GM18870 (cell line): ENCODE results near the gene GOLGA6L26.
"Not testable (repeated sequence)": the region's sequence is repeated elsewhere in the genome, so short reads cannot be mapped to it uniquely, and the experiment has no call there.

Experiments
- ATAC-seq: cut with Tn5 transposase; IDR thresholded peaks from one replicate; pipeline ENCODE4 v1.9.1; 2021; ENCODE audit warnings: moderate library complexity; ENCODE audit not compliant: unreplicated experiment

GOLGA6L26 gene

DNA sequence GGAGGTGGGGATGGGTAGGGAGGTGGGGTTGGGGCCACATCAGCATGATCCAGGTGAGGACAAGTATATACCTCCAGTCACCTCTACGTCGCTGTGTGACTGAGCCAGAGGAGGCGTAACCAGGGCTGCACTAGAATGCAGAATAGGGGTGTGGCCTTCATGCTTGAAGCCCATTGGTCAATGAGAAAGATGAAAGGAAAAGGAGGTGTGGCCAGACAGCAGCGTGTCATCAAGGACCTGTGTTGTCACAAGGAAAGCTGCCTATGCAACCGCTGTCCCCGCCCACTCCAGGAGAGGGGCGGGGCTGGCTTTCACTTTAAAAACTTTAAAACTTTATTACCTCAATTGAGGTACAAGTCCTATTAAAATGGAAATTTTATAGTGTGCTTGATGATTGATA lies at the start of gene GOLGA6L26:
Gene GOLGA6L26 (minus strand): TSS at position 101 of the 400 bp plus-strand sequence. CDS start 61 bp downstream, at position 40.
- not testable (repeated sequence) for ATAC-seq

DNA sequence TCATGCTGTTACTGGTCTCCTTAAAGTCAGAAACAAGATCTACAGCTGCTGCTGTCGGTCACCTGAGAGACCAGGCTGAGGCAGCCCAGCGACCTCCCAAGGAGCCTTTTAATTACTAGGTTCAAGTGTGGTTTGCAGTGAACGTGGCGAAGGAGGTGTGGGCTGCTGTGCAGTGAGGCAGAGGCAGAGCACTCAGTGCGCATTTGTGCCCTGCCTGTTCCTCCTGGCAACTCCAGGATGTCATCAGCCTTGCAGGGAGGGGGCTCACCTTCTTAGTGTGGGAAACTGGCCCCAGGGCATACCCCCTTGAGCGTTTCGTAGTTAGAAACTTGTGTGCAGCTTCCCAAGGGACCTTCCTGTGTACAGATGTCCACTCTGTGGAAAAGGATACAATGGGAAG lies 47.2 kb upstream of the GOLGA6L26 start:
- not testable (repeated sequence) for ATAC-seq

DNA sequence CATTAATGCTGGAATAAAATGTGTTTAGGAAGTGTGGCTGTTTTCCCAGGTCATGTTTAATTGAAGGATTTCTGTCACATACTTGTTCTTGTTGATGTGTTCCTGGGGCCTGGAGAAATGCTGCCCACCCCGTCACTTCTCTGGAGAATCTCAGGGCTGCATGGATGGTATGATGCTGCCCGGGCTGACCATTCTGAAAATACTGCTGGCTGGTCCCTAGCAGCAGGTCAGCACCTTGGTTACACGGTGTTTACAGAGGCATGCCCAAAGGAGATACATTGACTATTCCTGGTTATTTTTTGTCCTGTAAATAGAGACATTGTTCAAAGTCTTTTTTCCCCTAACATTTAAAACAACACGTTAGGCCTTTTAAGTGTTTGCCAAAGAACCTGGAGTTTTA lies 46.7 kb upstream of the GOLGA6L26 start:
- not testable (repeated sequence) for ATAC-seq

DNA sequence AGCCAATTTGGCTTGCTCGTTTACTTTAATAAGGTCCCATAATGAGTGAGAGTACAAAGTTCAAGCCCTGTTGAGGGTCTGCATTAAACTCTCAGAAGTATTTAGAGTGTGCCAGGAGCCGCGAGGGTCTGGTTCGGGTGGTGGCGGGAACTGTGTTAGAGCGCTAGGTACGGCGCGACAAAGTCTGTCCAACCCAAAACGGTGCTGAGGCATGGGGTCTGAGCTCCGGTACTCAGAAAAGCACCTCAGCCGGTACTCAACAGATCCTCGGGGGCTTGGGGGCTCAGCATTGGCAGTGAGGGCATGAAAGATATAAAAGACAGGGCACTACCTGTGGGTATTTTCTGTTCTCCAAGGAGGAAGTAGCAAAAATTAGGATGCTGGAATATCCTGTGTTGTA lies 45.0 kb upstream of the GOLGA6L26 start:
- ATAC-seq = not testable (repeated sequence)

GRCh38 chr15:23374226-23374625 lies 40.2 kb upstream of the GOLGA6L26 start:
- ATAC-seq = not testable (repeated sequence)

DNA sequence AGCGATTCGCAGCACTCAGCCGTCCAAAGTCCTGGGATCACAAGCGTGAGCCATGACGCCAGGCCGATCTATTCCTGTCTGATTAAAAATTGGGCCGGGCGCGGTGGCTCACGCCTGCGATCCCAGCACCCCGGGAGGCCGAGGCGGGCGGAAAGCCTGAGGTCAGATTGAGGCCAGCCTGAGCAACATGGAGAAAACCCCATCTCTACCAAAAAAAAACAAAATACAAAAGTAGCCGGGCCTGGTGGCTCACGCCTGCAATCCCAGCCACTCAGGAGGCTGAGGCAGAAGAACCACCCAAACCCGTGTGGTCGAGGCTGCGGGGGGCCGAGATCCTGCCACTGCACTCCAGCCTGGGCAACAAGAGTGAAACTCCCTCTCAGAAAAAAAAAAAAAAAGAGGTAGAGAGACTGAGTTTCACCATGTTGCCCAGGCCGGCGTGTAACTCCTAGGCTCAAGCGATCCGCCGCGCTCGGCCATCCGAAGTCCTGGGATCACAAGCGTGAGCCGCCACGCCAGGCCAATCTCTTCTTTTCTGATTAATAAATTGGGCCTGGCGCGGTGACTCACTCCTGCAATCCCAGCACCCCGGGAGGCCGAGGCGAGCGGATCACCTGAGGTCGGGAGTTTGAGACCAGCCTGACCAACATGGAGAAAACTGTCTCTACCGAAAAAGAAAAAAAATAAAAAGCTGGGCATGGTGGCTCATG lies 39.0 kb upstream of the GOLGA6L26 start:
- ATAC-seq = not testable (repeated sequence)

DNA sequence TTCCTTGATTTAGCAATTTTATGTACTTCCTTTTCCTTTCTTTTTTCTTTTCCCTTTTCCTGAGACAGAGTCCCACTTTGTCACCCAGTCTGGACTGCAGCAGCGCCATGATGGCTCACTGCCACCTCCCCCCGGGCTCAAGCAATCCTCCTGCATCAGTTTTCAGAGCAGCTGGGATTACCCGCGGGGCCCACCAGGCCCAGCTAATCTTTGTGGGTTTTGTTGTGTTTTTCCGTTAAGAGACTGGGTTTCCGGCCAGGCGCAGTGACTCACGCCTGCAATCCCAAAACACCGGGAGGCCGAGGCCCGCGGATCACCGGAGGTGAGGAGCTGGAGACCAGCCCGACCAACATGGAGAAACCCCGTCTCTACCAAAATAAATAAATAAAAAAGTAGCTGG lies 38.3 kb upstream of the GOLGA6L26 start:
- ATAC-seq = no peak

- ATAC-seq = not testable (repeated sequence)
Measured at GRCh38 chr15:23371868-23372267, 37.9 kb upstream of the GOLGA6L26 start.

- not testable (repeated sequence) for ATAC-seq
Measured at GRCh38 chr15:23371134-23371533, 37.1 kb upstream of the GOLGA6L26 start.

- no peak for ATAC-seq
Measured at GRCh38 chr15:23370578-23370977, 36.6 kb upstream of the GOLGA6L26 start.

DNA sequence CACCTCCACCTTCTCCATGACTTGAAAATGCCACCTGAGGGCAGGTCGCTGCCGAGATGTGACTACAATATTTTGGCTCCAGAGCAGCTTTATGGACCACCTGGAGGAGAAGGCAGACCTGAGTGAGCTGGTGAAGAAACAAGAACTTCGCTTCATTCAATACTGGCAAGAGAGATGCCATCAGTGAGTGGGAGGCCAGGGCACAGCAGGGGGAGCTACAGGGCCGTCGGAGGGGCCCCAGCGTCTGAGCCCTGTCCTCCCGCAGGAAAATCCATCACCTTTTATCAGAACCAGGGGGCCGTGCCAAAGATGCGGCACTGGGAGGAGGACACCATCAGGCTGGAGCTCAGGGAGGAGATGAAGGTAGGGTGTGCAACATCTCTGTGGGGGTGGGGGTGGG lies 30.3 kb upstream of the GOLGA6L26 start:
- ATAC-seq = not testable (repeated sequence)

DNA sequence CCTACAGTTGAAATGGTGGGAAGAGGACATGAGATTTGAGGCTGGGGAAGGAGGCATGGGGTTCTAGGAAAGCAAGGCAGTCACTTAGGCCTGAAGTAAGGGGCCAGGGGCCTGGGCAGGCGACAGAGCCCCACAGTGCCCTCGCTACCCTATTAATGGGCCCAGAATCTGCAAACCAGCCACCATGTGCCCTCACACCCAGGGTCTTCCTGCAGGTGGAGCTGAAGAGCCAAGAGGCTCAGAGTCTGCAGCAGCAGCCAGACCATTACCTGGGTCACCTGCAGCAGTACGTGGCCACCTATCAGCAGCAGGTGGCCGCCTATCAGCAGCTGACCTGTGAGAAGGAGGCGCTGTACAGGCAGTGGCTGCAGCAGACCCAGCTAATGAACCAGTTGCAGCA lies 28.6 kb upstream of the GOLGA6L26 start:
- ATAC-seq = not testable (repeated sequence)

- ATAC-seq = not testable (repeated sequence)
Measured at GRCh38 chr15:23354448-23354847, 20.5 kb upstream of the GOLGA6L26 start, which contains the start of gene GOLGA8S. TSS of gene GOLGA8S (plus strand) at chr15:23354748. CDS start at chr15:23354810, 62 bp downstream.

- ATAC-seq = not testable (repeated sequence)
Measured at GRCh38 chr15:23311233-23311632, 22.8 kb downstream of the GOLGA6L26 start.

GRCh38 chr15:23305921-23306320 lies 28.1 kb downstream of the GOLGA6L26 start:
- not testable (repeated sequence) for ATAC-seq

GRCh38 chr15:23304805-23305204 lies 29.2 kb downstream of the GOLGA6L26 start:
- not testable (repeated sequence) for ATAC-seq

GRCh38 chr15:23304267-23304666 lies 29.7 kb downstream of the GOLGA6L26 start:
- ATAC-seq = not testable (repeated sequence)

DNA sequence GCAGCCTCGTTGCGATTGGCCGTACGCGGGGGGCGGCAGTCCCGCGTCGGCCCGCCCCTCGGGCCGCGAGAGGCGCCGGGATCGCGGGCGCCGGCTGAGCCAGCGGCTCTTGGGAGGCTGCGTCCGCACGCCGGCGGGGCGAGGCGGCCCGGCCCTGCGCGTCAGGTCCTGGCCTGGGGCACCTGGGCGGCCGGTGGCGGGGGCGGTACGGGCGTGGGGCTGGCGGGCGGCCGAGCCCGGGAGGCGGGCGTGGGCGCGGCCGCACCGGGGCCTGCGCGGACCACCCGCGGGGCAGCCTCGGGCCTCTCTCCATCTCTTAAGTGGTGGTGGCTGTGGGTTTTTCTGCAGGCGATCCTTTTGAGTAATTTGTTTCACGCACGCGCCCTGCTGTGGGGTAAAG lies 30.3 kb downstream of the GOLGA6L26 start:
- ATAC-seq = not testable (repeated sequence)

- ATAC-seq = not testable (repeated sequence)
Measured at GRCh38 chr15:23303246-23303645, 30.8 kb downstream of the GOLGA6L26 start.
